Fibroblast of mammary gland (primary cell): ENCODE results near the gene LRRFIP1.

ENCODE experiments used
- DNase-seq: peaks from one replicate; pipeline ENCODE4 v3.0.0-alpha.2; 2010; ENCODE audit warnings: low read depth
- H3K4me3 ChIP-seq: 2 replicates; pipeline ENCODE4 v1.5.1; 2011; ENCODE audit warnings: low read depth, mild to moderate bottlenecking, low read length, moderate library complexity; ENCODE audit not compliant: control insufficient read depth
- CTCF ChIP-seq: conservative IDR thresholded peaks from 2 replicates; pipeline ENCODE4 v1.5.1; 2011; ENCODE audit warnings: low read depth, low read length, inconsistent platforms; ENCODE audit not compliant: control insufficient read depth, insufficient read depth

Gene LRRFIP1

GRCh38 chr2:237694415-237695194 lies 67.2 kb downstream of the LRRFIP1 start:
- peak overlapping the region; percentile 73 for H3K4me3 ChIP-seq
- no peak for TF ChIP-seq CTCF
- no peak for DNase-seq

GRCh38 chr2:237695201-237695780 lies 67.9 kb downstream of the LRRFIP1 start:
- peak; percentile 98 for DNase-seq

GRCh38 chr2:237696461-237696860 lies 69.1 kb downstream of the LRRFIP1 start:
- no peak overlapping the region for H3K4me3 ChIP-seq
- no peak for DNase-seq
- TF ChIP-seq CTCF, result no peak

More at GRCh38 chr2:237695201-237695780, 67.9 kb downstream of the LRRFIP1 start:
- TF ChIP-seq CTCF, result no peak
- no peak overlapping the region for H3K4me3 ChIP-seq

GRCh38 chr2:237697586-237698357 lies 70.4 kb downstream of the LRRFIP1 start:
- no peak for DNase-seq
- TF ChIP-seq CTCF, result no peak
- H3K4me3 ChIP-seq, result no peak overlapping the region

GRCh38 chr2:237698358-237698694 lies 70.9 kb downstream of the LRRFIP1 start:
- H3K4me3 ChIP-seq, result no peak overlapping the region

GRCh38 chr2:237699870-237700511 lies 72.6 kb downstream of the LRRFIP1 start:
- TF ChIP-seq CTCF, result no peak
- H3K4me3 ChIP-seq, result no peak overlapping the region
- no peak for DNase-seq

More at GRCh38 chr2:237698358-237698694, 70.9 kb downstream of the LRRFIP1 start:
- no peak for DNase-seq
- no peak for TF ChIP-seq CTCF
